Measurements from ENCODE around the gene NRN1L. TPM values are rescaled to one million over a fixed set of nuclear protein-coding genes. Genes with fewer than 3 reads are reported as not detected.
A peak's percentile ranks its signal among the peaks of the same experiment; 100 is the strongest.
"Not testable (repeated sequence)": the region's sequence is repeated elsewhere in the genome, so short reads cannot be mapped to it uniquely, and the experiment has no call there.

Gene NRN1L
- total RNA-seq = not detected in 2 replicates

DNA sequence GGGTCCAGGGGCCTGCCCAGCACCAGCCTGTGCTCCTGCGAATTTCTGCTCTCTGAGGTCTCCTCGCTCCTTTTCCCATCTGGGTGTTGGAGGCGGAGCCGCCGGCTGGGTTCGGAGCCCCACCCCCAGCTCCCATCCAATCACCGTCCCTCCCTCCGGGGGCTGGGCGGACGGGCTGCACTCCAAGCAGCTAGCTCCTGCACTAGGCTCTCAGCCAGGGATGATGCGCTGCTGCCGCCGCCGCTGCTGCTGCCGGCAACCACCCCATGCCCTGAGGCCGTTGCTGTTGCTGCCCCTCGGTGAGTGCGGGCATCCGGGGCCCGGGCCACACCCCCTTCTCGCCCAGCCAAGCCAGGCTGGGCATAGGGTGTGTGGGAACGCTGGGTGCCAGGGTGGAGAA is at the start of gene NRN1L:
Gene NRN1L, plus strand, starts transcription at position 202 of the 400 bp plus-strand sequence. Its CDS starts 19 bp downstream, at position 221.
- H3K27ac Mint-ChIP-seq = no peak within 1 kb of the TSS
- no peaks in the 10 kb centered on the region for H3K27me3 Mint-ChIP-seq (ENCODE audit: low read depth)
- H3K9me3 Mint-ChIP-seq = no peaks in the 10 kb centered on the region
- H3K36me3 Mint-ChIP-seq (ENCODE audit: low read depth) = peaks cover 40% of the 10 kb centered on the region
- H3K4me1 Mint-ChIP-seq (ENCODE audit: low read depth) = no peaks in the 10 kb centered on the region
- no peak within 1 kb of the TSS for H3K4me3 Mint-ChIP-seq (ENCODE audit: low read depth)
- intact Hi-C loops (cut with micrococcal nuclease) = no loop called here
- DNase-seq (ENCODE audit: low spot score) = no peak

DNA sequence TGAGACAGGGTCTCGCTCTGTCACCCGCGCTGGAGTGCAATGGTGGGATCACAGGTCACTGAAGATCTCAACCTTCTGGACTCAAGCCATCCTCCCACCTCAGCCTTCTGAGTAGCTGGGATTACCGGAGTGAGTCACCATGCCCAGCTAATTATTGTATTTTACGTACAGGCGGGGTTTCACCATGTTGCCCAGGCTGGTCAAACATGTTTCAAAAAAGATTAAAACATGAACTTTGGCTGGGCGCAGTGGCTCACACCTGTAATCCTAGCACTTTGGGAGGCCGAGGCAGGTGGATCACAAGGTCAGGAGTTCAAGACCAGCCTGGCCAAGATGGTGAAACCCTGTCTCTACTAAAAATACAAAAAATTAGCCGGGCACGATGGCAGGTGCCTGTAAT is 47.5 kb upstream of the NRN1L start:
- H3K36me3 Mint-ChIP-seq (ENCODE audit: low read depth); intact Hi-C loops (cut with micrococcal nuclease); DNase-seq (ENCODE audit: low spot score); H3K9me3 Mint-ChIP-seq; H3K4me3 Mint-ChIP-seq (ENCODE audit: low read depth); H3K27me3 Mint-ChIP-seq (ENCODE audit: low read depth); H3K27ac Mint-ChIP-seq: not testable (repeated sequence)
- peaks cover 15% of the 10 kb centered on the region for H3K4me1 Mint-ChIP-seq (ENCODE audit: low read depth)

DNA sequence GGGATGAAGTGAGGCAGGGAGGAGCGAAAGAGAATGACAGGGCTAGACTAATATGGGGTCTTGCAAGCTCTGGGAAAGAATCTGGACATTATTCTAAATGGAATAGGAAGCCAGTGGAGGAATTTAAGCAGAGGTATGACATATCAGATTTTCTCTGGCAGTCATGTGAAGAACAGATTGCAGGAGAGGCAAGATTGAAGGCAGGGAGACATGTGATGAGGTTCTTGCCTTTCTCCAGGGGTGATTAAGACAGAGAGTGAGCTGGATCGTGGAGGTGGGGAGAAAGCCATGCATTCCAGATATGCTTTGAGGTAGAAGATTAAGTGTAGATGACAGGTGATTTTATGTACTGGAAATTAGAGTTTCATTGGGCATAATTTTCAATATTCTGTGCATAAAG is 46.9 kb upstream of the NRN1L start:
- no peaks in the 10 kb centered on the region for H3K27me3 Mint-ChIP-seq (ENCODE audit: low read depth)
- H3K36me3 Mint-ChIP-seq (ENCODE audit: low read depth) = no peaks in the 10 kb centered on the region
- no peak overlapping the region for H3K4me3 Mint-ChIP-seq (ENCODE audit: low read depth)
- H3K9me3 Mint-ChIP-seq = no peaks in the 10 kb centered on the region
- peaks cover 11% of the 10 kb centered on the region for H3K4me1 Mint-ChIP-seq (ENCODE audit: low read depth)
- intact Hi-C loops (cut with micrococcal nuclease) = no loop called here
- no peak for DNase-seq (ENCODE audit: low spot score)
- no peak overlapping the region for H3K27ac Mint-ChIP-seq

DNA sequence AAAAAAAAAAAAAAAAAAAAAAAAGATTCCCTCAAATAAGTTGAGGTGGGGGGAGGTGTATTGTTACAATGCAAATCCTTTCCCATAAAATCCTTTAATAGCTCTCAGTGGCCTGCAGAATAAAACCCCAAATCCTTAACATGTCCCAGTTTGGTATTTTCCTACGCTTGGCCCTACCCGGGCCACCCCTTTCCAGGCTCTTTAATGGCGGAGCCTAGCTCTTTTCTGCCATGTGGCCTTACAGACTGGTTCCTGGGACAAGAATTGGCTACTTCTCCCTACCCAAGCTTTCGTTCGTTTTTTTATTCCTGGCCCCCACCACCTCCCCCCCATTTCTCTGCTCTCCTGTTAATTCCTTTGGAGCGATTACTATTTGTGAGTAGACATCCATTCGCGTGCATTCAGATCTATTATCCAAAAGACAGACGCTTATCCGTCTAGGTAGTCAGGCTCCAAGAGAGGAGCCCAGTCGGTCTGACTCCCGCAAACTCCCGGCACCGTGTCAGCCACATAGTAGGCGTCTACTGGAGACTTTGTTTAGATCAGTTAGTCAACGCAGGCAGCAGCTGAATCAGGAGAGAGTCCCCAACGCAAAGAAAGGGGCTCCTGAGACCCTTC is 43.4 kb upstream of the NRN1L start:
- Mint-ChIP-seq H3K36me3 (ENCODE audit: low read depth) (peaks cover 16% of the 10 kb centered on the region), H3K27me3 (ENCODE audit: low read depth) (no peaks in the 10 kb centered on the region), H3K4me1 (ENCODE audit: low read depth) (peaks cover 29% of the 10 kb centered on the region), H3K9me3 (no peaks in the 10 kb centered on the region), H3K27ac (peak overlapping the region; percentile 94), H3K4me3 (ENCODE audit: low read depth) (peak overlapping the region; percentile 89)
- no peak for DNase-seq (ENCODE audit: low spot score)
- intact Hi-C loops (cut with micrococcal nuclease) = loop anchor here (1.0 to 10.0 kb wide), 2 partner anchors 8 to 597 kb away; partner anchors contain the start of genes FHOD1 and SLC9A5

DNA sequence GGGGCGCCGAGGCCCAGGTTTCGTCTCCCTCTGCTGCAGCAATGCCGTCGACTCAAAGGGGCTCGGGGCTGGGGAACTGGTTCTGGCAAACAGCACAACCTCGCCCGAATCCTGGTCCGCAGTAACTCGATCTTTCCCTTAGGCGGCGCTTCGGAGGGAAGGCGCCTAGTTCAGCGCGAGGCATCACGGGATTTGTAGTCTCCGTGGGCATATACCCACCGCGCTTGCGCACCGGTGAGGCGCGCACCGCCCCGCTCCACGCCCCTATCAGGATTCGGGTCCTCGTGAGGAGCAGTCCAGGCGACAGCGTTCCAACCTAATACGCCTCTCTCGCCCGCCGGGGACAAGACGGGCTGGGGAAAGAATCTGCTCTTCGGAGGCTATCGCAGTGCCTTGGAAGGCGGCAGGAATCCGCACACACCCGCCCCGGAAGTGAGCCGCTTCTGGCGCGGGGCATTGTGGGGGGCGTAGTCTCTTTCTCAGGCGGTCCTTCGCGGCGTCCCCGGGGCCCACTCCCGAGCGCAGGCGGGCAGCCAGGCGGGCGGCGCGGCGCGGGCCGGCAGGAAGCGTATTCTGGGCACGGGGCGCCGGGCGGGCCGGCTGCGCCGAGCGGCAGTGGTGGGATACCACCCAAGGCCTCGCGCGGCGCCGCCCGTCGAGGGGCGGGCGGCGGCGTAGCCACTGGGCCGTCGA is 42.7 kb upstream of the NRN1L start, which contains the start of gene THAP11:
Gene THAP11, plus strand, starts transcription at position 505 of the 693 bp plus-strand sequence. CDS start 235 bp downstream, outside the sequence.
- peaks cover 16% of the 10 kb centered on the region for H3K36me3 Mint-ChIP-seq (ENCODE audit: low read depth)
- DNase-seq (ENCODE audit: low spot score) = peak; percentile 92
- no peaks in the 10 kb centered on the region for H3K9me3 Mint-ChIP-seq
- H3K27me3 Mint-ChIP-seq (ENCODE audit: low read depth) = no peaks in the 10 kb centered on the region
- intact Hi-C loops (cut with micrococcal nuclease) = loop anchor here (1.0 to 10.0 kb wide), 2 partner anchors 9 to 597 kb away; partner anchors contain the start of genes FHOD1 and SLC9A5
- H3K4me1 Mint-ChIP-seq (ENCODE audit: low read depth) = peaks cover 29% of the 10 kb centered on the region
- H3K27ac Mint-ChIP-seq = peak within 1 kb of the TSS; percentile 94
- peak within 1 kb of the TSS; percentile 89 for H3K4me3 Mint-ChIP-seq (ENCODE audit: low read depth)

DNA sequence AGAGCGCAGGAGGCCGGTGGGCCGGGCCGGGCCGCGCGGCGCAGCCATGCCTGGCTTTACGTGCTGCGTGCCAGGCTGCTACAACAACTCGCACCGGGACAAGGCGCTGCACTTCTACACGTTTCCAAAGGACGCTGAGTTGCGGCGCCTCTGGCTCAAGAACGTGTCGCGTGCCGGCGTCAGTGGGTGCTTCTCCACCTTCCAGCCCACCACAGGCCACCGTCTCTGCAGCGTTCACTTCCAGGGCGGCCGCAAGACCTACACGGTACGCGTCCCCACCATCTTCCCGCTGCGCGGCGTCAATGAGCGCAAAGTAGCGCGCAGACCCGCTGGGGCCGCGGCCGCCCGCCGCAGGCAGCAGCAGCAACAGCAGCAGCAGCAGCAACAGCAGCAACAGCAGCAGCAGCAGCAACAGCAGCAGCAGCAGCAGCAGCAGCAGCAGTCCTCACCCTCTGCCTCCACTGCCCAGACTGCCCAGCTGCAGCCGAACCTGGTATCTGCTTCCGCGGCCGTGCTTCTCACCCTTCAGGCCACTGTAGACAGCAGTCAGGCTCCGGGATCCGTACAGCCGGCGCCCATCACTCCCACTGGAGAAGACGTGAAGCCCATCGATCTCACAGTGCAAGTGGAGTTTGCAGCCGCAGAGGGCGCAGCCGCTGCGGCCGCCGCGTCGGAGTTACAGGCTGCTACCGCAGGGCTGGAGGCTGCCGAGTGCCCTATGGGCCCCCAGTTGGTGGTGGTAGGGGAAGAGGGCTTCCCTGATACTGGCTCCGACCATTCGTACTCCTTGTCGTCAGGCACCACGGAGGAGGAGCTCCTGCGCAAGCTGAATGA is 42.0 kb upstream of the NRN1L start:
- Mint-ChIP-seq H3K9me3 (no peaks in the 10 kb centered on the region), H3K4me3 (ENCODE audit: low read depth) (peak overlapping the region; percentile 88), H3K36me3 (ENCODE audit: low read depth) (peaks cover 19% of the 10 kb centered on the region), H3K27me3 (ENCODE audit: low read depth) (no peaks in the 10 kb centered on the region), H3K27ac (peak overlapping the region; percentile 85), H3K4me1 (ENCODE audit: low read depth) (peaks cover 32% of the 10 kb centered on the region)
- peak; percentile 64 for DNase-seq (ENCODE audit: low spot score)
- intact Hi-C loops (cut with micrococcal nuclease) = loop anchor here (10.0 kb wide), 1 partner anchor 598 kb away; the partner anchor contains the start of genes FHOD1 and SLC9A5

DNA sequence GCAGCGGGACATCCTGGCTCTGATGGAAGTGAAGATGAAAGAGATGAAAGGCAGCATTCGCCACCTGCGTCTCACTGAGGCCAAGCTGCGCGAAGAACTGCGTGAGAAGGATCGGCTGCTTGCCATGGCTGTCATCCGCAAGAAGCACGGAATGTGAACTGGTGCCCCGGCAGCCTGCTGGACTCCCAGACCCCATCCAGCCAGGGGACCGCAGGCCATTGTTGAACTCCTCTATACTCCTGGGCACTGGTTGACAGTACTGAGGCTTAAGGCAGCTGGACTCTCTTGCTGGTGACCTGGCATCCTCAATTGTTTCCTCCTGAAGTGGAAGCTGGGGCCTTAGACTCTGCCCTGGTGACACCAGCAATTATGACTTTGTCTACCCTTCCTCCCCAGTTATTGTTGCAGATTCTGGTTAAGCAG is 41.3 kb upstream of the NRN1L start:
- no peak for DNase-seq (ENCODE audit: low spot score)
- H3K4me3 Mint-ChIP-seq (ENCODE audit: low read depth) = peak overlapping the region; percentile 88
- intact Hi-C loops (cut with micrococcal nuclease) = loop anchor here (10.0 kb wide), 1 partner anchor 599 kb away; the partner anchor contains the start of genes FHOD1 and SLC9A5
- peak overlapping the region; percentile 85 for H3K27ac Mint-ChIP-seq
- H3K4me1 Mint-ChIP-seq (ENCODE audit: low read depth) = peaks cover 34% of the 10 kb centered on the region
- H3K9me3 Mint-ChIP-seq = no peaks in the 10 kb centered on the region
- peaks cover 19% of the 10 kb centered on the region for H3K36me3 Mint-ChIP-seq (ENCODE audit: low read depth)
- no peaks in the 10 kb centered on the region for H3K27me3 Mint-ChIP-seq (ENCODE audit: low read depth)

DNA sequence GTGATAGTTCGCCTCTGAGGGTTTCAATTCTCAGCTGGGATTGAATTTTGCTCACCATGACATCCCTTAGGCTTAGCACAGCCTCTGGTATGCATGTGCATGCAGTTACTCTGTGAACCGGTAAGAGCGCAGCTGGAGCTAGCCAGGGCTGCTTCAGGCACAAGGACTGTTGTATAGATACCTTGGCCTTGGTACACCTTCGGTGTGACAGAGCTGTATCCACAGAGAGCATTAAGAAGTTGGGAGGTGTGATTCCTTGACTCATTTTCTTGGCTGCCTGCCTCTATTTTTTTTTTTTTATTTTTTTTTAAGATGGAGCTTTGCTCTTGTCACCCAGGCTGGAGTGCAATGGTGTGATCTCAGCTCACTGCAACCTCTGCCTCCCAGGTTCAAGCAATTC is 40.2 kb upstream of the NRN1L start:
- H3K9me3 Mint-ChIP-seq = no peaks in the 10 kb centered on the region
- intact Hi-C loops (cut with micrococcal nuclease) = loop anchor here (10.0 kb wide), 1 partner anchor 600 kb away; the partner anchor contains the start of genes FHOD1 and SLC9A5
- DNase-seq (ENCODE audit: low spot score) = no peak
- H3K4me1 Mint-ChIP-seq (ENCODE audit: low read depth) = peaks cover 38% of the 10 kb centered on the region
- H3K36me3 Mint-ChIP-seq (ENCODE audit: low read depth) = peaks cover 23% of the 10 kb centered on the region
- no peaks in the 10 kb centered on the region for H3K27me3 Mint-ChIP-seq (ENCODE audit: low read depth)
- H3K4me3 Mint-ChIP-seq (ENCODE audit: low read depth) = peak overlapping the region; percentile 88
- H3K27ac Mint-ChIP-seq = peak overlapping the region; percentile 1

DNA sequence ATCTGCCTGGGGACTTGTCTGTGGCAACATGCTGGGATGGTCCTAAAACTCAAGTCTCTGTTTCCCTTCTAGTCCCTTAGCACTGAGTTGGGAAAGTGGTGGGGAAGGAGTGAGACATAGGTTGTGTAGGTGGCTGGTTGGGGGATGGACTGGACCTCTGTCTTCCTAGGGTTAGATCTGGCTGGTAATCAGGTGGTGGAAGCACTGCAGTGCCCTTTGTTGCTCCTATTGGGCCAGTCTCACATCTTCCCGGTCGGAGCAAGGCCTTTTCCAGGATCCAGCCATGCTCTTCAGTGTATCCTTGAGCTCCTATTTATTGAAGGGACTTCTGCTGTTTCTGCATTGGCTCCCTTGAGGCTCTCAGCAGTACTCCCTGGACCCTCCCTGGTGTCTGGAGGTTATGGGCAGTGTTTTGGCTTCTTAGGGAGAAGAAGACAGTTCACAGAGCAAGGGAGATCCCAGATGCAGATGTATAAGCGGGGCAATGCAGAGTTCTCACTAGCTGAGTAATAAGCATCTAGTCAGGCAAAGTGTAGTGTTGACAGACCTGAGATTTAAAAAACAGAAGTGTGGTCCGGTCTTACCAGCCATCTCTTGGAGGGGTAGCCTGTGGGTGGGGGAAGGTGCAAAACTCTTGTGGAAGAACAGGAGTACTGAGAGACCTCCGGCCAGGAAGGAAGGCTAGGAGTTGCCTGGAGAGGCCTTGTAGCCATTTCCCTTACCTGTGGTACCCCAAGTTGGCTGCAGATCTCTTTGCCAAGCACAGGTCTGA is 39.2 kb upstream of the NRN1L start:
- intact Hi-C loops (cut with micrococcal nuclease) = loop anchor here (1.0 to 10.0 kb wide), 7 partner anchors 12 to 601 kb away; partner anchors contain the start of genes ACD, CTCF, FHOD1 and PARD6A

DNA sequence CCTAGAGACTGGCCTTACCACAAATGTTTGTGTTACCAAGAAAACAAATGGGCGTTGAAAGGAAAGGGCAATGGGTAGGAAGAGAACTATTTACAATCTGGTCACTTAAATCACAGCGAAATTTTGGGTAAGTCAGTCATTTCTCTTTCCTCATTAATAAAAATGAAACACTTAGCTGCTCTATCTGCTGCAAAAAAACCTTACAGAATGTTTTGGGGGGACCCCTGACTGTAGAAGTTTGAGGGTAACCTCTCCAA is 38.7 kb upstream of the NRN1L start:
- peaks cover 23% of the 10 kb centered on the region for H3K36me3 Mint-ChIP-seq (ENCODE audit: low read depth)
- DNase-seq (ENCODE audit: low spot score) = no peak
- H3K27ac Mint-ChIP-seq = peak overlapping the region; percentile 93
- H3K4me1 Mint-ChIP-seq (ENCODE audit: low read depth) = peaks cover 38% of the 10 kb centered on the region
- H3K9me3 Mint-ChIP-seq = no peaks in the 10 kb centered on the region
- H3K27me3 Mint-ChIP-seq (ENCODE audit: low read depth) = no peaks in the 10 kb centered on the region
- intact Hi-C loops (cut with micrococcal nuclease) = loop anchor here (1.0 to 10.0 kb wide), 7 partner anchors 13 to 601 kb away; partner anchors contain the start of genes ACD, CTCF, FHOD1 and PARD6A
- H3K4me3 Mint-ChIP-seq (ENCODE audit: low read depth) = peak overlapping the region; percentile 93

More for the DNA sequence above, 39.2 kb upstream of the NRN1L start:
- Mint-ChIP-seq H3K4me1 (ENCODE audit: low read depth) (peaks cover 38% of the 10 kb centered on the region), H3K27me3 (ENCODE audit: low read depth) (no peaks in the 10 kb centered on the region), H3K9me3 (no peaks in the 10 kb centered on the region), H3K27ac (peak overlapping the region; percentile 93), H3K36me3 (ENCODE audit: low read depth) (peaks cover 23% of the 10 kb centered on the region), H3K4me3 (ENCODE audit: low read depth) (peak overlapping the region; percentile 93)
- DNase-seq (ENCODE audit: low spot score) = no peak

DNA sequence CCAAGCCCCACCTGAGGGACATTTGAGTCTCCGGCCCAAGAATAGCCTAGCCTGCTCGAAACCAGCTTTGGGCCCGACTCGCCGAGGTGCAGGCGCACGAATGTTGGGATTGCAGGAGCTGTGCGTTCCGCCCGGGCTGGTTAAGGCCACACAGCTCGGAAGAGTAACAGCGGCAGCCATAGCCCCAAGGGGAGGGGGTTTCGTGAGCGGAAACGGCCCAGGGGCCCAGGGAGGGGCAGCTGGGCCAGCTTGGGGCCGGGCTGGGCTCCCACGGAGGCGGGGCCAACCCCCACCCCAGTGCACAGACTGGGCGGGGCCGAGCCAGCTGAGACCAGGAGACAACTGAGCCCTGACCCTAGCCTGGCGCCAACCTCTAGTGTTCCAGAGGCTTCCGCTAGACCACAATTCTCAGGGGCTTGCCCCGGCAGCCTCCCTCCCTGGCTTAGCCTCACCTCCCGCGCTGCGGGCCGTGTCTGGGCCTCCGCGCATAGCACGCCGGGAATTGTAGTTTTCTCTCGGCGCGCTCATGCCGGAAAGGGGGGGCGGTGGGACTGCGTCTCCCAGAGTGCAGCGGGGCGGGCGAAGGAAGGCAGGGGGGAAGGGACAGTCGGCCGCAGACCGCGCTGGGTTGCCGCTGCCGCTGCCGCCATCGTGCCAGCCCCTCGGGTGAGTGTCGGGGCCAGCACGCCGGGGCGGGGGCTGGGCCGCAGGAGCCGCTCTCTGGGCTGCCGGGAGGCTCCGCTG is 38.2 kb upstream of the NRN1L start, which contains the start of gene NUTF2:
Gene NUTF2, plus strand, starts transcription at position 614 of the 744 bp plus-strand sequence. CDS start 18,198 bp downstream, outside the sequence.
- Mint-ChIP-seq H3K9me3 (no peaks in the 10 kb centered on the region), H3K36me3 (ENCODE audit: low read depth) (peaks cover 23% of the 10 kb centered on the region), H3K4me1 (ENCODE audit: low read depth) (peaks cover 36% of the 10 kb centered on the region), H3K4me3 (ENCODE audit: low read depth) (peak within 1 kb of the TSS; percentile 93), H3K27ac (peak within 1 kb of the TSS; percentile 93), H3K27me3 (ENCODE audit: low read depth) (no peaks in the 10 kb centered on the region)
- peak; percentile 96 for DNase-seq (ENCODE audit: low spot score)
- intact Hi-C loops (cut with micrococcal nuclease) = loop anchor here (1.0 to 10.0 kb wide), 9 partner anchors 13 to 602 kb away; partner anchors contain the start of genes ACD, CTCF, FHOD1 and PARD6A

All from activated T-helper 2 cell treated with anti-CD3 and anti-CD28 coated beads, Interferon-gamma antibody, Interleukin-2, Interleukin-4, amounts not matched to agents 10 μg/mL and 5 μg/mL and 100 μg/mL, durations not matched to agents 14 hours and 24 hours and 36 hours (primary cell).